ENCODE data around the gene LATS2.

GRCh38 chr13:21101865-21102576, 40.6 kb upstream of the LATS2 start:
- TF ChIP-seq CTCF (IDR thresholded peaks at IDR 0.05) (no peak), POLR2A (IDR thresholded peaks at IDR 0.05) (no peak)

Data from esophagus squamous epithelium (tissue), 4 donors.